ENCODE data around the gene TMCO1. TPM values are rescaled to one million over a fixed set of nuclear protein-coding genes. Genes with fewer than 3 reads are reported as not detected.

Gene TMCO1
- polyA plus RNA-seq, 3 donors: 24.1 to 154 (median 146) TPM

DNA sequence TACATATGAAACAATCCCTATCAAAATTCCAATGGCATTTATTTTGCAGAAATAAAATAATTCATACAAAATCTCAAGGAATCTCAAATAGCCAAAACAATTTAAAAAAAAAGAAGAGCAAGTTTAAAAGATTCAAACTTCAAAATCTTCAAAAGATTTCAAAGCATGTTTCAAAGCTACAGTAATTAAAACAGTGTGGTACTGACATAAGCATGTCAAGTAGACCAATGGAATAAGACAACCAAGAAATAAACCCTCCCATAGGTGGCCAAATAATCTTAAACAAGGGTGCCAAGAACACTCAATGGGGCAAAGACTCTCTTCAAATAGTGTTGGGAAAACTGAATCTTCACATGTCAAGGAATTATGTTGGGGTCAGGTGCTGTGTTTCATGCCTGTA lies 30.7 kb upstream of the TMCO1 start:
- no peak overlapping the region for H3K9ac ChIP-seq (ENCODE audit: insufficient read depth, low read length, poor library complexity, severe bottlenecking)
- H3K4me3 Mint-ChIP-seq: no peak overlapping the region
- H2AFZ ChIP-seq (ENCODE audit: insufficient read depth, low read depth, low read length, poor library complexity, severe bottlenecking): no peak overlapping the region
- H4K20me1 ChIP-seq (ENCODE audit: insufficient read depth, low read length): no peaks in the 10 kb centered on the region
- H3K4me1 ChIP-seq (ENCODE audit: control insufficient read depth in 1 of 2, insufficient read depth in 2 of 2, low read length in 2 of 2): no peaks in the 10 kb centered on the region
- H3K4me2 ChIP-seq (replicated peaks; ENCODE audit: extremely low read depth, low read length, poor library complexity, severe bottlenecking): no peak overlapping the region
- no peaks in the 10 kb centered on the region for H3K27me3 ChIP-seq (ENCODE audit: control insufficient read depth in 2 of 2, insufficient read depth in 2 of 2, low read length in 2 of 2)
- intact Hi-C loops (cut with micrococcal nuclease): no loop called here
- H3K36me3 Mint-ChIP-seq: no peaks in the 10 kb centered on the region
- no peak overlapping the region for H3K27ac Mint-ChIP-seq
- no peak for DNase-seq
- H3K27me3 Mint-ChIP-seq (ENCODE audit: low read depth in 3 of 3): peaks cover 0 to 4% (median 3%) of the 10 kb centered on the region in 3 donors
- TF ChIP-seq, protein P1, sequence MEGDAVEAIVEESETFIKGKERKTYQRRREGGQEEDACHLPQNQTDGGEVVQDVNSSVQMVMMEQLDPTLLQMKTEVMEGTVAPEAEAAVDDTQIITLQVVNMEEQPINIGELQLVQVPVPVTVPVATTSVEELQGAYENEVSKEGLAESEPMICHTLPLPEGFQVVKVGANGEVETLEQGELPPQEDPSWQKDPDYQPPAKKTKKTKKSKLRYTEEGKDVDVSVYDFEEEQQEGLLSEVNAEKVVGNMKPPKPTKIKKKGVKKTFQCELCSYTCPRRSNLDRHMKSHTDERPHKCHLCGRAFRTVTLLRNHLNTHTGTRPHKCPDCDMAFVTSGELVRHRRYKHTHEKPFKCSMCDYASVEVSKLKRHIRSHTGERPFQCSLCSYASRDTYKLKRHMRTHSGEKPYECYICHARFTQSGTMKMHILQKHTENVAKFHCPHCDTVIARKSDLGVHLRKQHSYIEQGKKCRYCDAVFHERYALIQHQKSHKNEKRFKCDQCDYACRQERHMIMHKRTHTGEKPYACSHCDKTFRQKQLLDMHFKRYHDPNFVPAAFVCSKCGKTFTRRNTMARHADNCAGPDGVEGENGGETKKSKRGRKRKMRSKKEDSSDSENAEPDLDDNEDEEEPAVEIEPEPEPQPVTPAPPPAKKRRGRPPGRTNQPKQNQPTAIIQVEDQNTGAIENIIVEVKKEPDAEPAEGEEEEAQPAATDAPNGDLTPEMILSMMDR (IDR thresholded peaks at IDR 0.05): no peak
- no peaks in the 10 kb centered on the region for H3K4me1 Mint-ChIP-seq
- no peaks in the 10 kb centered on the region for H3K9me3 ChIP-seq (replicated peaks in 1 of 2; ENCODE audit: control insufficient read depth in 1 of 2, insufficient read depth in 1 of 2, low read length in 2 of 2)
- H3K36me3 ChIP-seq (replicated peaks in 1 of 2; ENCODE audit: control insufficient read depth in 1 of 2, insufficient read depth in 2 of 2, low read length in 2 of 2): no peaks in the 10 kb centered on the region
- no peaks in the 10 kb centered on the region for H3K79me2 ChIP-seq (ENCODE audit: insufficient read depth, low read length)
- no peak overlapping the region for H3K4me3 ChIP-seq (replicated peaks in 1 of 3; ENCODE audit: low read depth in 2 of 3, low read length in 3 of 3)
- H3K27ac ChIP-seq (ENCODE audit: low read depth in 1 of 2, low read length in 2 of 2): no peak overlapping the region
- peaks cover 2 to 17% (median 4%) of the 10 kb centered on the region in 7 donors for H3K9me3 Mint-ChIP-seq

DNA sequence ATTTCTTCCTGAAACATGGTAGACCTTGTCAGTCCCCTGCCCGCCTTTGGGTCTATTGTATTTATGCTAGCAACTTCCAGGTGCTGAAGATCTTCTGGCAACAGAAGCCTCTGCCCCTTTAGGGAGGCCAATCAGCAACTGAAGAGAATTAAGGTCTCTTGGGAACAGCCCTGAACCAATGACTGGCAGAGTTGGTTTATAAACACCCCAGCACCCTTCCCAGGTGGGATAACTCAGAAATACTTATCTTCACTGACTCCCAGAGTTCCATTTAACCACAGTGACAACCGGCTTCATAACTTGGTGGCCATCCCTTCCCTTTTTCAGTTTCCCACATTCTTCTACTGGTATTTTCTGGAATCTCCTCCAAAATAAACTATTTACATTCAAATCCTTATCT lies 27.2 kb upstream of the TMCO1 start:
- peaks cover 0 to 6% (median 3%) of the 10 kb centered on the region in 3 donors for H3K27me3 Mint-ChIP-seq (ENCODE audit: low read depth in 3 of 3)
- no peaks in the 10 kb centered on the region for H3K79me2 ChIP-seq (ENCODE audit: insufficient read depth, low read length)
- H3K9me3 ChIP-seq (replicated peaks in 1 of 2; ENCODE audit: control insufficient read depth in 1 of 2, insufficient read depth in 1 of 2, low read length in 2 of 2): no peaks in the 10 kb centered on the region
- no peak overlapping the region for H3K4me3 Mint-ChIP-seq
- H2AFZ ChIP-seq (ENCODE audit: insufficient read depth, low read depth, low read length, poor library complexity, severe bottlenecking): no peak overlapping the region
- intact Hi-C loops (cut with micrococcal nuclease): no loop called here
- no peaks in the 10 kb centered on the region for H4K20me1 ChIP-seq (ENCODE audit: insufficient read depth, low read length)
- H3K27ac Mint-ChIP-seq: no peak overlapping the region
- no peaks in the 10 kb centered on the region for H3K4me1 Mint-ChIP-seq
- no peak overlapping the region for H3K9ac ChIP-seq (ENCODE audit: insufficient read depth, low read length, poor library complexity, severe bottlenecking)
- no peak overlapping the region for H3K4me3 ChIP-seq (replicated peaks in 1 of 3; ENCODE audit: low read depth in 2 of 3, low read length in 3 of 3)
- no peak overlapping the region for H3K27ac ChIP-seq (ENCODE audit: low read depth in 1 of 2, low read length in 2 of 2)
- H3K4me2 ChIP-seq (replicated peaks; ENCODE audit: extremely low read depth, low read length, poor library complexity, severe bottlenecking): no peak overlapping the region
- TF ChIP-seq, protein P1 (IDR thresholded peaks at IDR 0.05): no peak
- H3K9me3 Mint-ChIP-seq: peaks cover 0 to 8% (median 4%) of the 10 kb centered on the region in 7 donors
- H3K36me3 ChIP-seq (replicated peaks in 1 of 2; ENCODE audit: control insufficient read depth in 1 of 2, insufficient read depth in 2 of 2, low read length in 2 of 2): no peaks in the 10 kb centered on the region
- no peaks in the 10 kb centered on the region for H3K27me3 ChIP-seq (ENCODE audit: control insufficient read depth in 2 of 2, insufficient read depth in 2 of 2, low read length in 2 of 2)
- no peaks in the 10 kb centered on the region for H3K4me1 ChIP-seq (ENCODE audit: control insufficient read depth in 1 of 2, insufficient read depth in 2 of 2, low read length in 2 of 2)
- no peaks in the 10 kb centered on the region for H3K36me3 Mint-ChIP-seq
- no peak for DNase-seq
- WGBS (ENCODE audit: insufficient coverage): 75% methylated on average over 2 of the region's 2 CpGs
